PC-9 (cell line): Measurements from ENCODE around the gene C9orf85. TPM values are rescaled to one million over a fixed set of nuclear protein-coding genes. Genes with fewer than 3 reads are reported as not detected.

ENCODE experiments used
- Bru-seq: library from RNA; stranded (reverse); fragments of 400-500 nt; gene quantifications from one replicate; lab custom pipeline; 2021; lab: Mats Ljungman, UMichigan
- BruChase-seq, 2 experiments: library from RNA; stranded (reverse); fragments of 400-500 nt; gene quantifications; one replicate each; lab custom pipeline; 2021; lab: Mats Ljungman, UMichigan
- BruUV-seq: library from RNA; stranded (reverse); fragments of 400-500 nt; replicated peaks from 2 replicates; lab custom pipeline; 2021; lab: Mats Ljungman, UMichigan
- CTCF ChIA-PET: fragments of 300-600 bp; sonication (Branson Sonifier 250); formaldehyde crosslinking; loops from one replicate; lab custom pipeline; 2022; ENCODE audit warnings: antibody characterized with exemption; lab: Charles Lee
- POLR2A ChIA-PET: fragments of 300-600 bp; sonication (Branson Sonifier 250); formaldehyde crosslinking; loops from one replicate; lab custom pipeline; 2022; ENCODE audit warnings: antibody characterized with exemption; ENCODE audit not compliant: unreplicated experiment; lab: Charles Lee
- DNase-seq, 2 experiments: peaks; one replicate each; pipeline versions ENCODE4 v3.0.0 to v3.0.0-alpha.2; 2015 to 2022; ENCODE audit warnings: mixed read lengths in 1 of 2
- H2AFZ ChIP-seq: fragments of 200-600 bp; sonication (generic); 2 replicates; pipeline ENCODE4 v1.8.1; 2017; ENCODE audit warnings: antibody characterized with exemption
- H3F3A ChIP-seq: fragments of 200-600 bp; sonication (generic); 2 replicates; pipeline ENCODE4 v1.8.1; 2017; ENCODE audit warnings: antibody characterized with exemption, mild to moderate bottlenecking, low read depth; ENCODE audit not compliant: insufficient read depth
- H3K27ac ChIP-seq: fragments of 200-600 bp; sonication (generic); 2 replicates; pipeline ENCODE4 v1.6.1; 2016; ENCODE audit warnings: mixed run types
- H3K27me3 ChIP-seq: fragments of 200-600 bp; sonication (generic); 2 replicates; pipeline ENCODE4 v1.6.1; 2016; ENCODE audit warnings: low read depth, mixed run types; ENCODE audit not compliant: insufficient read depth
- H3K36me3 ChIP-seq: fragments of 200-600 bp; sonication (generic); 2 replicates; pipeline ENCODE4 v1.6.1; 2016; ENCODE audit warnings: low read depth, mixed run types
- H3K4me1 ChIP-seq: fragments of 200-600 bp; sonication (generic); replicated peaks from 2 replicates; pipeline ENCODE4 v1.6.1; 2016; ENCODE audit warnings: mixed run types; ENCODE audit not compliant: insufficient read depth
- H3K4me2 ChIP-seq: fragments of 200-600 bp; sonication (generic); 2 replicates; pipeline ENCODE4 v1.6.1; 2017; ENCODE audit warnings: mixed run types
- H3K4me3 ChIP-seq: fragments of 200-600 bp; sonication (generic); 2 replicates; pipeline ENCODE4 v1.6.1; 2016; ENCODE audit warnings: mixed run types
- H3K79me2 ChIP-seq: fragments of 200-600 bp; sonication (generic); 2 replicates; pipeline ENCODE4 v1.6.1; 2017; ENCODE audit warnings: low read depth, mixed run types
- H3K9me2 ChIP-seq: fragments of 200-600 bp; sonication (generic); 2 replicates; pipeline ENCODE4 v1.8.1; 2017; ENCODE audit warnings: mild to moderate bottlenecking; ENCODE audit not compliant: insufficient read depth
- H3K9me3 ChIP-seq: fragments of 200-600 bp; sonication (generic); 2 replicates; pipeline ENCODE4 v1.8.1; 2016; ENCODE audit warnings: low read depth; ENCODE audit not compliant: insufficient read depth
- H4K20me1 ChIP-seq: fragments of 200-600 bp; sonication (generic); 2 replicates; pipeline ENCODE4 v1.8.1; 2017; ENCODE audit not compliant: insufficient read depth
- CTCF ChIP-seq: fragments of 200-600 bp; sonication (generic); conservative IDR thresholded peaks from 2 replicates; pipeline ENCODE4 v1.6.1; 2017; ENCODE audit warnings: mixed run types, antibody characterized with exemption, mild to moderate bottlenecking, moderate library complexity
- EZH2 ChIP-seq: fragments of 200-600 bp; sonication (generic); IDR thresholded peaks from 2 replicates; pipeline ENCODE4 v1.8.0; 2017; ENCODE audit warnings: antibody characterized with exemption, low read depth
- intact Hi-C: fragments of 100-400 bp; cut with micrococcal nuclease; formaldehyde crosslinking; loops from one replicate; pipeline ENCODE4 v1.10.0; 2022; ENCODE audit not compliant: unreplicated experiment
- long read RNA-seq: library from polyadenylated mRNA; stranded (forward); transcript quantifications from one replicate; pipeline ENCODE4 v2.0.0, GENCODE V29; 2022
- total RNA-seq: library from RNA; stranded (reverse); gene quantifications from 2 replicates; pipeline ENCODE4 v1.2.3, GENCODE V29; 2021

The C9orf85 gene, protein sequence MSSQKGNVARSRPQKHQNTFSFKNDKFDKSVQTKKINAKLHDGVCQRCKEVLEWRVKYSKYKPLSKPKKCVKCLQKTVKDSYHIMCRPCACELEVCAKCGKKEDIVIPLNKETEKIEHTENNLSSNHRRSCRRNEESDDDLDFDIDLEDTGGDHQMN
- 16.8 and 19.0 TPM in 2 replicates for total RNA-seq
- Bru-seq, nascent RNA, result percentile 82 among the genes with signal in this experiment
- percentile 80 among the genes with signal in this experiment for BruChase-seq, experiment 1, labeled RNA remaining after a 2-hour chase
- BruChase-seq, experiment 2, labeled RNA remaining after a 6-hour chase, result percentile 57 among the genes with signal in this experiment
- long read RNA-seq, transcript C9orf85-201 (4 exons, 1,279 nt), result major isoform, 9 of 27 reads
- long read RNA-seq, partial matches to known transcripts, result 0 of 27 reads
- long read RNA-seq, other reads (novel, unspliced or antisense), result 14 of 27 reads

DNA sequence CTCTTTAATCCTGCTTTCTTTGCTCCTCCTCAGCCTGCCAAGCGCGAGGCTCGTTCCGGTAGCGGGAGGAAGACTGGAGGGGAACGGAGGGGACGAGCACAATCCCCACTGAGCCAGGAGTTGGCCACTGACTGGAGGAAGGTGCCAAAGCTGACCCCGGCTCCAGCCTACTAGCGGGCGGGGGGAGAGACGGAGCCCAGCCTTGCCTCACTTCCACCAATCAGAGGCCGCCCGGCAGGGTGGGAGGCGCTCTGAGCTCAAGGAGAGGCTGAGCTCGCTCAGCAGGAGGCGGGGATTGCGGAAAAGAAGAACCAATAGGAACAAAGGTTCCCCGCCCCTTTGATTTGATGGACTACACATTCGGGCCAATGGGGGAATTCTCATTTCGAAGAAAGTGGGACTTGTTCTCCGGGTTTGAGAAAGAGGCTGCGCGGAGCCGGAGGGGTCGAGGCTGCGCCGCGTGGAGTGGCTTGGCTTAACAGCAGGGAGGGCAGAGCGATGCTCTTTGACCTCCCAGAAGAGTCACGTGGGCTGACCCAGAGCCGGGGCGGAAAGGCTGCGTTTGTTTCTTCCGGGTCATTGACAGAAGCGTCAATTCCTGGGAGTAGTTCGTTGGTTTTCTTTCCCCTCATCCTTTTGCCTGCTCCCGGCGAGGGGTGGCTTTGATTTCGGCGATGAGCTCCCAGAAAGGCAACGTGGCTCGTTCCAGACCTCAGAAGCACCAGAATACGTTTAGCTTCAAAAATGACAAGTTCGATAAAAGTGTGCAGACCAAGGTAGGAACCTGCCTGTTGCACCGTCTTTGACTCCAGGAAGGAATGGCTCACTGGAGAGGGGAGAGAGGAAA is at the start of gene C9orf85, which contains the start of gene ABHD17B:
Gene C9orf85 (plus strand): TSS at position 579 of the 847 bp plus-strand sequence. CDS start 96 bp downstream, at position 675.
Gene ABHD17B (minus strand): TSS at position 133 of the 847 bp plus-strand sequence. CDS start 36,113 bp downstream, outside the sequence.
- Histone ChIP-seq H3K79me2 (peaks cover 88% of the 10 kb centered on the region), H3K4me2 (peak within 1 kb of the TSS; percentile 93), H4K20me1 (peaks cover 19% of the 10 kb centered on the region; the same call in 1 of the 2 replicates), H2AFZ (peak within 1 kb of the TSS; percentile 95), H3K27me3 (no peaks in the 10 kb centered on the region), H3K27ac (peak within 1 kb of the TSS; percentile 77), H3K9me3 (no peaks in the 10 kb centered on the region), H3F3A (peaks cover 20% of the 10 kb centered on the region; the same call in 1 of the 2 replicates), H3K4me1 (peaks cover 32% of the 10 kb centered on the region), H3K36me3 (no peaks in the 10 kb centered on the region), H3K9me2 (no peaks in the 10 kb centered on the region), H3K4me3 (peak within 1 kb of the TSS; percentile 93)
- CTCF ChIA-PET, result interaction anchor here (1.4 kb wide), 1 partner anchor 113 kb away, joined by 4 read pairs; no protein-coding TSS in a partner anchor
- no TSS peak for BruUV-seq
- POLR2A ChIA-PET, result interaction anchor here (0.5 to 1.4 kb wide), 19 partner anchors 15 to 1816 kb away, joined by 3 to 15 read pairs (median 4); no protein-coding TSS in a partner anchor
- TF ChIP-seq CTCF (no peak), EZH2 (no peak)
- intact Hi-C loops, result loop anchor here (2.0 to 5.0 kb wide), 4 partner anchors 34 to 231 kb away; no protein-coding TSS in a partner anchor
- peak; percentile 99 for DNase-seq

GRCh38 chr9:71863631-71864030 is 47.8 kb upstream of the C9orf85 start:
- 0 out of 2 replicates have a peak, but pooled peaks cover 6% of the 10 kb centered on the region for H3K36me3 ChIP-seq
- H2AFZ ChIP-seq, result no peak overlapping the region
- ChIA-PET CTCF (no interaction called here), POLR2A (no interaction called here)
- intact Hi-C loops, result no loop called here
- H3K9me3 ChIP-seq, result peaks cover 27% of the 10 kb centered on the region
- no peaks in the 10 kb centered on the region for H3K27me3 ChIP-seq
- no peaks in the 10 kb centered on the region for H4K20me1 ChIP-seq
- H3K79me2 ChIP-seq, result no peaks in the 10 kb centered on the region
- BruUV-seq, result no TSS peak
- TF ChIP-seq EZH2 (no peak), CTCF (no peak)
- H3F3A ChIP-seq, result no peaks in the 10 kb centered on the region; the same call in 1 of the 2 replicates
- no peak overlapping the region for H3K4me2 ChIP-seq
- no peak overlapping the region for H3K4me3 ChIP-seq
- H3K27ac ChIP-seq, result no peak overlapping the region
- no peaks in the 10 kb centered on the region for H3K4me1 ChIP-seq
- no peak for DNase-seq
- no peaks in the 10 kb centered on the region for H3K9me2 ChIP-seq

GRCh38 chr9:71875345-71875744 is 36.1 kb upstream of the C9orf85 start:
- Histone ChIP-seq H3K79me2 (peaks cover 57% of the 10 kb centered on the region), H3K4me3 (no peak overlapping the region), H3K9me3 (peaks cover 33% of the 10 kb centered on the region), H3F3A (no peaks in the 10 kb centered on the region), H3K27me3 (no peaks in the 10 kb centered on the region), H2AFZ (no peak overlapping the region), H3K36me3 (peaks cover 11% of the 10 kb centered on the region; the same call in 1 of the 2 replicates), H3K27ac (no peak overlapping the region), H4K20me1 (no peaks in the 10 kb centered on the region; the same call in 1 of the 2 replicates), H3K4me2 (no peak overlapping the region), H3K4me1 (no peaks in the 10 kb centered on the region), H3K9me2 (no peaks in the 10 kb centered on the region)
- intact Hi-C loops, result no loop called here
- TF ChIP-seq CTCF (no peak), EZH2 (no peak)
- DNase-seq, result no peak
- no TSS peak for BruUV-seq
- CTCF ChIA-PET, result no interaction called here
- POLR2A ChIA-PET, result no interaction called here
